NK-92 (cell line): ENCODE measurements around the gene INPP5E.

Source experiments
- DNase-seq: peaks from one replicate; lab custom pipeline; 2025; ENCODE audit not compliant: unreplicated experiment; lab: John Stamatoyannopoulos, UW

The INPP5E gene

GRCh38 chr9:136474021-136474640, 34.5 kb upstream of the INPP5E start:
- no peak for DNase-seq

GRCh38 chr9:136473354-136473721, 33.7 kb upstream of the INPP5E start:
- no peak for DNase-seq

GRCh38 chr9:136472640-136473353, 33.2 kb upstream of the INPP5E start:
- no peak for DNase-seq

DNA sequence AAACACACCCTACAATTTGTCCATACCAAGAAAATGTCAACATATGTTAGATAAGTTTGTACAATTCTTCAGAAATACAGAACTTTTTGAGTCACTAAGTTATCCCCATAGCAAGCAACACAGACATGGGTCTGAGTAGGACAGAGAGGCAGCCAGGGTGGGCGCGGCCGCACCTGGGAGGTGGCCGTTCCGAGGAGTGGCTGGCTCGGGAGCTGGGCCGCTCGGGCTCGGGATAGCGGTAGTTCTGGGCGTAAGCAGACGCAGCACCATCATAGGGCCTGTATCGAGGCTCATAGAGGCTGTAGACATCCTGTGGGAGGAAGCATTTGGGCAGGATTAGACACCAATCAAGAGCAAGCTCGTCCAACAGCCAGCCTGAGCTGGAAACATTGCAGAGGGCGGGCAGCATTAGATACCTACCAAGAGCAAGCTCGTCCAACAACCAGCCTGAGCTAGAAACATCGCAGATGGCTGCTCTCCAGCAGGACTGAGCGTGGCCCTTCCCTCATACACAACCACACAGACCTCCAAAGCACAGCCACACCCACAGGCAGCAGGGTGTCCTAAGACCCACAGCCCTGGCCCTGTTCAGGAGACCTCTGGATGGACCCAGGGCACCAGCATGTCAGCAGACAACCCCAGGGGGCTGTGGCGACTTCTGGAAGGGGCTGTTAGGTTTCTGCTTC, 32.3 kb upstream of the INPP5E start:
- no peak for DNase-seq

- no peak for DNase-seq
Observed at GRCh38 chr9:136470792-136471469, 31.3 kb upstream of the INPP5E start.

DNA sequence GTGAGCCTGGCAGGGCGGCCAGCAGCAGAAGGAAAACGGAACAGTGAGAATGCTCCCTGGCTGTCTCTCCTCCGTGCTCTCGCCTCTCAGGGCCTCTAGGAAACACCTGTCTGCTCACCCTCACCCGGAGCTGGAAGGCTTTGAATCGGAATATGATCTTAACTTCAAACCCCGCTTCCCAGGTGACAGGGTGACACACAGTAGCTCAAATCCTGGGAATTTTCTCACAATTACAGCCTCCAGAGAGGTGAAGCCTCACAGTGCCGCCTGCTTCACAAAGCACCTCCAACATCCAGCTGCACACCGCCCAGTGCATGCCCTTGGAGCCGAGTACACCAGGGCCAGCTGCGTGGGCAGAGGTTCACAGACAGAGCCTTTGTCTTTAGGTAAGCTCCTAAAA, 30.7 kb upstream of the INPP5E start:
- no peak for DNase-seq

GRCh38 chr9:136467766-136468165, 28.1 kb upstream of the INPP5E start:
- no peak for DNase-seq

- DNase-seq, result no peak
Observed at GRCh38 chr9:136466155-136466541, 26.5 kb upstream of the INPP5E start.

DNA sequence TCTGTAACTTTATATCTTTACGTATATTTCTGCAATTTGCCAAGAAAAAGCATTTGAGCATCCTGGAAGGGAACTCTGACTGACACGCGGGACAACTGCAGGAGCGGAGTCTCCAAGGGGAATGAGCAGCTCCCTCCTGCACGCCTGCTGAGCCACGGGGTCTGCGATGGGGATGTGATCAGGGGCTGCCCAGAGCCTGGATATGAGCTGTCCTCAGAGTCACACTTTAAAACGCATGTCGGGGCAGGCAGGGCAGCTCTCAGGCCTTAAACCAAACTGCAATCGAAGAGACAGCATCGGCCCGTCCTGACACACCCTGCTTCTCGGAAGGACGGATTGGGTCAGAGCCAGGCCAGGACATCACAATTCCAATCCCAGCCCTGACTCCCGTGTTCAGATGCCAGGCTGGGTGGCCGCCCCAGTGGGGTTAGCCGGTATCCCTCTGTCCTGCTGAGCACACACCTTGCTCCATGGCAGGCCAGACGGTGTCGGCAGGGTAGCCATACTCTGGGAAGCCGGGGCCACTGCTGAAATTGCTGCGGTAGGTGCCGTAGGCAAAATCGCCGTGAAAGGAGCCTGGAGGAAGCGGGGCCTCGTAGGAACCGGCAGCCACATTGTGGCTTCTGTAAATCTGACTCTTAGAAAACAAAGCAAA, 26.0 kb upstream of the INPP5E start:
- no peak for DNase-seq

DNA sequence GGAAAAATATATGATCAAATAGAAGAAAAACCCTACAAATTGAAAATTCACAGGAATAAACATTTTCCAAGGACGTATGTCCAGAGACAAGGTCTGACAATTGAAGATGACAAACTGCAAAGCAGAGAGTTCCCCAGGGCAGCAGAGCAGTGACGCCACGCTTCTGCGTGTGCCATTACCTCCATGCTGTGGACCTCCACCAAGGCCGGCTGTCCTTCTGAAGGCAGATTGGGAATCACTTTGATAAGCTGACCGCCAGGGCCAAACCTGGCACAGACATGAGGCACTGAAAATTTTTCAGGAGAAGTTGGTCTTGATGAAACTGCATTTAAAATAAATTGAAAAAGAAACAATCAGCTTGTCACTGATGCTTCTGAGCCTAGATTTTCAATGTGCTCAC, 24.6 kb upstream of the INPP5E start:
- no peak for DNase-seq

- no peak for DNase-seq
Observed at GRCh38 chr9:136463578-136463977, 23.9 kb upstream of the INPP5E start.

DNA sequence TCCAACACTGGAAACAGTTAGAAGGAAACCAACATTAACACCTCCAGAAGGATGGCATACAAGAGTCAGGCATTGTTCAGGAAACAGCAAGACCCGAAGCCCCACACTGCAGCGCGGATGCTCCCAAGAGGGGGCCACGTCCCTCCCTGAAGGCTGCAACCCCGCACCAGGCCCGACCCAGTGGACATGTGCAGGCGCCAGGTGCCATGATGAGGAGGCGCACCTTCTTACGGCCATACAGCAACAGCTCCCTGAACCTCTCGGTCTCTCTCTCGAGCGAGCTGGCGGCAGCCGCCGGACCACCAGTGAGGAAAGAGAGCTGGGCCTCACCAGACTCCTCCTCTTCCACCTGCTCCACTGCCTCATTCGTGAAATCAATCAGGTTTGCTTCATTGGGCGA, 23.0 kb upstream of the INPP5E start:
- DNase-seq, result no peak

GRCh38 chr9:136460772-136461325, 21.2 kb upstream of the INPP5E start:
- no peak for DNase-seq

DNA sequence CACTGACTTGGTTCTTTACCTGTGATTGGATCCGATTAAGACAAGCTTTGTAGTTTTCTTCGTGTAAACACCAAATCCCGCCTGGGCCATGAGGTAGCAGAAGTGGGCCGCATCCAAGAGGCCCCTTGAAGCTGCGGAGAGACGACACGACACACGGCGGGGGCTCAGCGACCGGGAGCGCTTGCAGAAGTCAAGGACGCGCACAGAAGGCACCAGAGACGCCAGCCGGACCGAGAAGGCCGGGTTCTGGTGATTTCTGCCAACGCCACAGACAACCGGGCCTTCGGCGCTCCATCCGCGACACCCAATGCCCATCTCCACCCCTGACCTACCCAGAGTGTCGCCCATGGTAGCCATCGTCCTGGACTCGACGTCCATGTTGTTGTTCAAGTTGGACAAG, 19.8 kb upstream of the INPP5E start:
- DNase-seq, result no peak

- no peak for DNase-seq
Observed at GRCh38 chr9:136457326-136457725, 17.7 kb upstream of the INPP5E start.

DNA sequence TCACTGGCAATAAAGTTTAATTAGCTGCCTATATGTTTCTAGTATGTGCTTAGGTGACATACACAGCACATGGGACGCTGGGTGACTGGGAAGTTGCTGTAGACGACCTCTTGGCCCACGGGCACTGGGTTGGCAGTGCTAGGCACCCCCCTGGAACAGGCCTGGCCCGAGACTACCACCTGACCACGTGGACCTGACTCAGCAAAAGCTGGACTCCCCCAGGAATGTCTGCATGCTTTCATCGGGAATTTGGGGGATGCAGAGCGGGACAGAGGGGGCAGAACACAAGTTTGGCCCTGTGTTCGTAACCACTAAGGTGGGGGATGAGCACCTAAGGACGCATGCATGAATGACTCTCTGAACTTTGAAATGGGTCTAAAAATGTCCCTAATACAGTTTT, 16.6 kb upstream of the INPP5E start:
- no peak for DNase-seq

DNA sequence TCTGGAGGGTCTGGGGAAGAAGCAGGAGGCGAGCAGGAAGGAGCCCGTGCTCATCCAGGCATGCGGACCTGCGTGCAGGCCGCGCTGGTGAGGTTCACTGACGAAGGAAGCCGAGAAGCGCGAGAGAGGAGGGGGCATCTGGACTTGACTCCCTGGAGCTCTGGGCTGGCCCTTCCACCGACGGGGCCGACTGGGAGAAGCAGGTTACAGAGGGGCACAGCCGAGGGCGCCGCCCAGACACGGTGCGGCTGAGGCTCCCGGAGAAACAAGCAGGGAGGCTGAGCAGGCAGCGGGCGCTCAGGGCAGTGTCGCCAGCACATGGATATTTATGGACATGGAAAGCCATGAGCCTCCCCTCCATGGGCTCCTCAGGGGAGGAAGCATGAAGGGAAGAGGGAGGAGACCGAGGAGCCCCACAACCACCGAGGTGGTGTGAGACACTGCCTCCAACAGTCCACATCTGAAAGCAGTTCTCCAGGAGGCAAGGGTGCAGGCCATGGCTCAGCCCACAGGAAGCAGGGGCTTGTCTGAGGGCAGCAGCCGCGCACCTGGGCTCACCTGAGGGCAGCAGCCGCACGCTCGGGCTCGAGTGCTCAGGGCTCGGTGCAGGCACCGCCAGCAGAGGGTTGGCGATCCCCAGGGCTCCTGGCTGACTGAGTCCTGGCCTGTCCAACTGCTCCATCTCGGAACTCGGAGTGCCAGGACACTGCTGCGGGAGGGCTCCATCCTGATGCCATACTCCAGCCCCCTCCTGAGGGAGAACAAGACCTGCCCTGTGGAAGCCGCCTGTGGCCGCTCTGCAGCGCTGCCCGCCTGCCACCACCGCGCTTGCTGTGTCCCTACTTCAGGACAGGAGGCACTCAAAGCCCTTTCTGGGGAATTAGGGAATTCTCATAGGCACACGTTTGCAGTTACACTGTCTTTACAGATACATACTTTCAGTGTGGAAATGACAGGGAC, 15.7 kb upstream of the INPP5E start:
- DNase-seq, result no peak

DNA sequence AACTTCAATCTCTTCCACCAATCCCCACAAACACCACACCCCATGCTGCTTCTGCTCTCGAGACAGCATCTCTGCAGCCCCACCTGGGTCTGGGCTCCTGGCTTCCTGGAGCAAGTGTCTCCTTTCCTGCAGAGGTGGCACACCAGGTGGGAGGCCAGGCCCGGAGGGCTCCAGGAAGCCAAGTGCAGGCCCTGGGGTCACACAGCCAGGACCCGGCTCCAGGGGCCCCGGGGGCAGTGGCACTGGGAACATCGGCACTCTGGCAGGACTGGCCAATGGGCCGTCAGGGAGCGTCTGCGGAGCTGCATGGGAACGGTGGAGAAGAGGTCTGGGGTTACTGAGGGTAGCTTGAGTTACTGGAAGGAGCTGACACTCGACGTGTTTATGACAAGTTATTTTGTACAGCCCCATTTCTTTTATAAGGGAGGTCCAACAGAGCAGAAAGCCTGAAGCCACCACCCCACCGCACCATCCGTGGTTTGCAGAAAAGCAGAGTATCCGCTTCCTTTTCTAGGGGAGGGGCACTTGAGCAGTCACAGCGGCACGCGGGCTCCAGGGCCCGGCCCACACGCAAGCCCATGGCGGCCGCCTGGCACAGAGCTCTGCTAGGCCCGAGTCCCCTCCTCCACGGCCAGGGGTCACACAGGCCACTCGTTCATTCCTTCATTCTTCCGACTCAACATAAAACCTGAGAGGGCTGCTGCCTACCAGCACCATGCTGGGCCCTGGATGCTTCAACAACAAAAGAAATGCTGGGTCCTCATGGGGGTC, 14.6 kb upstream of the INPP5E start:
- DNase-seq, result no peak

DNA sequence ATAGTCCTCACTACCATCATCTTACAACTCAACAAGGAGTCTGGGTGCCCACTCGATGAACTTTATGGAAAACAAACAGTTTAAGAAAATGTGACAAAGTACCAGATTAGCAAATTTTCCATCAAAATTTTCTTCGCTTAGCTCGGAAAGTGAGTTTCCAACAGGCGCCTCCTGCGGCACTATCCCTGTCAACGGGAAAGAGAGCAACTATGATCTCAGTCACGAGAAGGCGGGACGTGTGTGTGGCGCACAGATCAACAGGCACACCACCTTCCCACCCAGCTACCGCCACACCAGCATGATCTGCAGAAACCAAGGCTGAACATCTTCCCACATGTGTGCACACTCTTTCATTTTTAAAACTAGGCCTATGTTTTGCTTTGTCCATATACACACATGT, 13.7 kb upstream of the INPP5E start:
- DNase-seq, result no peak
